DND-41 (cell line): Measurements from ENCODE around the gene PSD2.

ENCODE experiments used
- ATAC-seq: fragments of 200-7000 bp; cut with Tn5 transposase; 3 replicates; pipeline ENCODE4 v1.9.1; 2021; ENCODE audit warnings: low read depth; ENCODE audit not compliant: insufficient read depth
- DNase-seq: peaks from one replicate; pipeline ENCODE4 v3.0.0-alpha.2; 2020
- H2AFZ ChIP-seq: 2 replicates; pipeline ENCODE4 v1.6.0; 2012; ENCODE audit warnings: low read depth, low read length
- H3K27ac ChIP-seq: 2 replicates; pipeline ENCODE4 v1.5.1; 2012; ENCODE audit warnings: low read length, inconsistent platforms
- H3K27me3 ChIP-seq: fragments of 200-600 bp; sonication (generic); 2 replicates; pipeline ENCODE4 v1.6.0; 2012; ENCODE audit warnings: low read length, mild to moderate bottlenecking, inconsistent platforms; ENCODE audit not compliant: insufficient read depth, poor library complexity
- H3K36me3 ChIP-seq: 2 replicates; pipeline ENCODE4 v1.5.1; 2012; ENCODE audit warnings: low read length, inconsistent platforms; ENCODE audit not compliant: insufficient read depth
- H3K4me1 ChIP-seq: 2 replicates; pipeline ENCODE4 v1.5.1; 2012; ENCODE audit warnings: mild to moderate bottlenecking, low read length; ENCODE audit not compliant: insufficient read depth
- H3K4me2 ChIP-seq: 2 replicates; pipeline ENCODE4 v1.6.0; 2012; ENCODE audit warnings: mild to moderate bottlenecking, moderate library complexity, low read length, inconsistent platforms; ENCODE audit not compliant: insufficient read depth
- H3K4me3 ChIP-seq, 2 experiments: fragments of 200-600 bp in 1 of 2; shearing (Covaris generic) in 1 of 2; 2 replicates each; pipeline ENCODE4 v1.5.1; 2012 to 2016; ENCODE audit warnings: inconsistent platforms in 2 of 2, low read length in 2 of 2, mild to moderate bottlenecking in 2 of 2, low read depth in 1 of 2, moderate library complexity in 1 of 2
- H3K79me2 ChIP-seq: 2 replicates; pipeline ENCODE4 v1.6.0; 2012; ENCODE audit warnings: low read length, inconsistent platforms; ENCODE audit not compliant: insufficient read depth
- H3K9ac ChIP-seq: 2 replicates; pipeline ENCODE4 v1.6.0; 2012; ENCODE audit warnings: low read depth, mild to moderate bottlenecking, inconsistent platforms, low read length, moderate library complexity
- H3K9me3 ChIP-seq: 2 replicates; pipeline ENCODE4 v1.5.1; 2012; ENCODE audit warnings: low read length, moderate library complexity, mild to moderate bottlenecking, inconsistent platforms; ENCODE audit not compliant: insufficient read depth, severe bottlenecking
- H4K20me1 ChIP-seq: 2 replicates; pipeline ENCODE4 v1.6.0; 2012; ENCODE audit warnings: low read length; ENCODE audit not compliant: insufficient read depth
- EZH2 ChIP-seq: IDR thresholded peaks from 3 replicates; pipeline ENCODE4 v1.6.1; 2012; ENCODE audit warnings: borderline replicate concordance, low read depth, mild to moderate bottlenecking, moderate library complexity, low read length, inconsistent platforms; ENCODE audit not compliant: severe bottlenecking
- TF ChIP-seq, protein P1 (sequence below): IDR thresholded peaks from 2 replicates; pipeline ENCODE4 v1.5.1; 2012; ENCODE audit warnings: borderline replicate concordance, low read length, moderate library complexity, mild to moderate bottlenecking; ENCODE audit not compliant: poor library complexity, severe bottlenecking; ENCODE audit errors: extremely low read depth

The PSD2 gene

GRCh38 chr5:139844472-139845145, 49.0 kb downstream of the PSD2 start:
- Histone ChIP-seq H2AFZ (no peak overlapping the region), H3K4me2 (no peak overlapping the region), H3K4me3 (no peak overlapping the region), H3K9ac (no peak overlapping the region), H3K79me2 (no peaks in the 10 kb centered on the region), H3K9me3 (no peaks in the 10 kb centered on the region), H4K20me1 (no peaks in the 10 kb centered on the region), H3K27me3 (peaks cover 8% of the 10 kb centered on the region), H3K4me1 (no peaks in the 10 kb centered on the region), H3K27ac (no peak overlapping the region), H3K36me3 (no peaks in the 10 kb centered on the region)
- ATAC-seq = peak; percentile 83
- TF ChIP-seq, protein P1, sequence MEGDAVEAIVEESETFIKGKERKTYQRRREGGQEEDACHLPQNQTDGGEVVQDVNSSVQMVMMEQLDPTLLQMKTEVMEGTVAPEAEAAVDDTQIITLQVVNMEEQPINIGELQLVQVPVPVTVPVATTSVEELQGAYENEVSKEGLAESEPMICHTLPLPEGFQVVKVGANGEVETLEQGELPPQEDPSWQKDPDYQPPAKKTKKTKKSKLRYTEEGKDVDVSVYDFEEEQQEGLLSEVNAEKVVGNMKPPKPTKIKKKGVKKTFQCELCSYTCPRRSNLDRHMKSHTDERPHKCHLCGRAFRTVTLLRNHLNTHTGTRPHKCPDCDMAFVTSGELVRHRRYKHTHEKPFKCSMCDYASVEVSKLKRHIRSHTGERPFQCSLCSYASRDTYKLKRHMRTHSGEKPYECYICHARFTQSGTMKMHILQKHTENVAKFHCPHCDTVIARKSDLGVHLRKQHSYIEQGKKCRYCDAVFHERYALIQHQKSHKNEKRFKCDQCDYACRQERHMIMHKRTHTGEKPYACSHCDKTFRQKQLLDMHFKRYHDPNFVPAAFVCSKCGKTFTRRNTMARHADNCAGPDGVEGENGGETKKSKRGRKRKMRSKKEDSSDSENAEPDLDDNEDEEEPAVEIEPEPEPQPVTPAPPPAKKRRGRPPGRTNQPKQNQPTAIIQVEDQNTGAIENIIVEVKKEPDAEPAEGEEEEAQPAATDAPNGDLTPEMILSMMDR = peak; percentile 83
- TF ChIP-seq EZH2 = no peak
- peak; percentile 72 for DNase-seq

- DNase-seq = no peak
- no peak for ATAC-seq
- no peaks in the 10 kb centered on the region for H3K4me1 ChIP-seq
- H3K9ac ChIP-seq = no peak overlapping the region
- H2AFZ ChIP-seq = no peak overlapping the region
- no peak overlapping the region for H3K27ac ChIP-seq
- no peaks in the 10 kb centered on the region for H3K79me2 ChIP-seq
- H3K9me3 ChIP-seq = no peaks in the 10 kb centered on the region
- no peak for TF ChIP-seq EZH2
- TF ChIP-seq, protein P1 = peak; percentile 8
- no peaks in the 10 kb centered on the region for H4K20me1 ChIP-seq
- no peak overlapping the region for H3K4me3 ChIP-seq
- H3K4me2 ChIP-seq = no peak overlapping the region
- H3K36me3 ChIP-seq = no peaks in the 10 kb centered on the region
- peaks cover 8% of the 10 kb centered on the region for H3K27me3 ChIP-seq
Measured at GRCh38 chr5:139845846-139846681, 50.5 kb downstream of the PSD2 start.

- ATAC-seq (no peak), DNase-seq (no peak)
- Histone ChIP-seq H4K20me1 (no peaks in the 10 kb centered on the region), H3K27me3 (peaks cover 8% of the 10 kb centered on the region), H2AFZ (no peak overlapping the region), H3K4me3 (no peak overlapping the region), H3K79me2 (no peaks in the 10 kb centered on the region), H3K4me1 (no peaks in the 10 kb centered on the region), H3K9ac (no peak overlapping the region), H3K27ac (no peak overlapping the region), H3K9me3 (no peaks in the 10 kb centered on the region), H3K4me2 (no peak overlapping the region), H3K36me3 (no peaks in the 10 kb centered on the region)
- no peak for TF ChIP-seq EZH2
- TF ChIP-seq, protein P1 = no peak
Measured at GRCh38 chr5:139847091-139847490, 51.5 kb downstream of the PSD2 start.
